SU-DHL-6 (cell line): ENCODE results near the gene PDCD10.
A peak's percentile ranks its signal among the peaks of the same experiment; 100 is the strongest.

ENCODE experiments used
- H2AFZ ChIP-seq: fragments of 200-600 bp; sonication (generic); 2 replicates; pipeline ENCODE4 v1.6.1; 2014; ENCODE audit warnings: low read depth, mild to moderate bottlenecking, moderate library complexity, mixed read lengths, antibody characterized with exemption, low read length; ENCODE audit not compliant: severe bottlenecking
- H3F3A ChIP-seq: fragments of 200-600 bp; shearing (Covaris generic); 2 replicates; pipeline ENCODE4 v1.6.0; 2016; ENCODE audit warnings: antibody characterized with exemption, mild to moderate bottlenecking; ENCODE audit not compliant: insufficient read depth
- H3K27ac ChIP-seq: fragments of 200-600 bp; sonication (generic); 2 replicates; pipeline ENCODE4 v1.5.1; 2016; ENCODE audit warnings: low read depth, mild to moderate bottlenecking, low read length, moderate library complexity, mixed read lengths
- H3K27me3 ChIP-seq: fragments of 200-600 bp; sonication (generic), shearing (Covaris generic); 2 replicates; pipeline ENCODE4 v1.6.0; 2014; ENCODE audit warnings: mild to moderate bottlenecking, low read length
- H3K36me3 ChIP-seq: fragments of 200-600 bp; sonication (generic); 2 replicates; pipeline ENCODE4 v1.6.1; 2014; ENCODE audit warnings: mild to moderate bottlenecking, low read length, mixed read lengths
- H3K4me2 ChIP-seq: fragments of 300-600, 200-600 bp; shearing (Covaris generic), sonication (generic); 2 replicates; pipeline ENCODE4 v1.6.0; 2014; ENCODE audit warnings: low read length, low read depth, mild to moderate bottlenecking; ENCODE audit not compliant: poor library complexity, severe bottlenecking
- H3K4me3 ChIP-seq: fragments of 200-600 bp; sonication (generic); 2 replicates; pipeline ENCODE4 v1.5.1; 2014; ENCODE audit warnings: antibody characterized with exemption, low read length, mild to moderate bottlenecking, mixed read lengths; ENCODE audit not compliant: insufficient read depth, poor library complexity, severe bottlenecking
- H3K79me2 ChIP-seq: fragments of 200-600 bp; sonication (generic); 2 replicates; pipeline ENCODE4 v1.6.1; 2014; ENCODE audit warnings: mild to moderate bottlenecking, low read length, moderate library complexity; ENCODE audit not compliant: insufficient read depth
- H3K9ac ChIP-seq: fragments of 200-600 bp; sonication (generic); 2 replicates; pipeline ENCODE4 v1.7.0; 2014; ENCODE audit warnings: mild to moderate bottlenecking, low read length
- H3K9me2 ChIP-seq: fragments of 200-600 bp; sonication (generic); replicated peaks from 2 replicates; pipeline ENCODE4 v1.6.1; 2014; ENCODE audit warnings: low read length; ENCODE audit not compliant: insufficient read depth
- H3K9me3 ChIP-seq: fragments of 200-600 bp; sonication (generic); 2 replicates; pipeline ENCODE4 v1.6.1; 2014; ENCODE audit warnings: low read length, mixed read lengths; ENCODE audit not compliant: insufficient read depth
- H4K20me1 ChIP-seq: fragments of 200-600 bp; sonication (generic); 2 replicates; pipeline ENCODE4 v1.6.1; 2014; ENCODE audit warnings: low read depth, mild to moderate bottlenecking, antibody characterized with exemption, low read length, moderate library complexity, mixed read lengths
- CTCF ChIP-seq: fragments of 200-600 bp; sonication (generic); IDR thresholded peaks from one replicate; pipeline ENCODE4 v1.5.1; 2017; ENCODE audit warnings: antibody characterized with exemption, mild to moderate bottlenecking, low read length, moderate library complexity; ENCODE audit not compliant: insufficient read depth, poor library complexity, severe bottlenecking
- EZH2phosphoT487 ChIP-seq: fragments of 200-600 bp; sonication (generic), shearing (Covaris generic); conservative IDR thresholded peaks from 2 replicates; pipeline ENCODE4 v1.6.1; 2018; ENCODE audit warnings: mild to moderate bottlenecking, antibody characterized with exemption, low read length, moderate library complexity, mixed read lengths

PDCD10 gene

GRCh38 chr3:167728632-167729323 lies 5.9 kb downstream of the PDCD10 start:
- no peak overlapping the region for H3K4me3 ChIP-seq
- no peak overlapping the region for H3K27ac ChIP-seq
- no peak overlapping the region for H3K9ac ChIP-seq
- H3K27me3 ChIP-seq, result no peaks in the 10 kb centered on the region
- no peaks in the 10 kb centered on the region for H3K36me3 ChIP-seq
- no peaks in the 10 kb centered on the region; the same call in 1 of the 2 replicates for H3F3A ChIP-seq
- H3K4me2 ChIP-seq, result no peak overlapping the region
- no peaks in the 10 kb centered on the region for H3K9me3 ChIP-seq
- H3K9me2 ChIP-seq, result no peaks in the 10 kb centered on the region
- peaks cover 99% of the 10 kb centered on the region for H3K79me2 ChIP-seq
- H2AFZ ChIP-seq, result no peak overlapping the region
- no peak for TF ChIP-seq CTCF
- H4K20me1 ChIP-seq, result peaks cover 39% of the 10 kb centered on the region

- no peaks in the 10 kb centered on the region for H3K9me2 ChIP-seq
- no peaks in the 10 kb centered on the region for H3K27me3 ChIP-seq
- H3K9me3 ChIP-seq, result no peaks in the 10 kb centered on the region
- H3K79me2 ChIP-seq, result peaks cover 99% of the 10 kb centered on the region
- TF ChIP-seq EZH2phosphoT487, result no peak
- TF ChIP-seq CTCF, result no peak
- H3F3A ChIP-seq, result no peaks in the 10 kb centered on the region; the same call in 1 of the 2 replicates
- no peak overlapping the region for H2AFZ ChIP-seq
- no peak overlapping the region for H3K9ac ChIP-seq
- H3K36me3 ChIP-seq, result no peaks in the 10 kb centered on the region
- no peak overlapping the region for H3K27ac ChIP-seq
- H3K4me2 ChIP-seq, result peak overlapping the region; percentile 8
- peaks cover 34% of the 10 kb centered on the region for H4K20me1 ChIP-seq
- H3K4me3 ChIP-seq, result no peak overlapping the region
Observed at GRCh38 chr3:167728176-167728575, 6.5 kb downstream of the PDCD10 start.

- no peaks in the 10 kb centered on the region; the same call in 1 of the 2 replicates for H3F3A ChIP-seq
- TF ChIP-seq EZH2phosphoT487 (no peak), CTCF (no peak)
- H3K27me3 ChIP-seq, result no peaks in the 10 kb centered on the region
- no peak overlapping the region for H3K4me2 ChIP-seq
- no peaks in the 10 kb centered on the region for H3K9me2 ChIP-seq
- peaks cover 24% of the 10 kb centered on the region for H3K36me3 ChIP-seq
- H3K9ac ChIP-seq, result no peak overlapping the region
- no peak overlapping the region for H2AFZ ChIP-seq
- H4K20me1 ChIP-seq, result peaks cover 8% of the 10 kb centered on the region
- H3K27ac ChIP-seq, result no peak overlapping the region
- H3K4me3 ChIP-seq, result no peak overlapping the region
- no peaks in the 10 kb centered on the region for H3K9me3 ChIP-seq
- H3K79me2 ChIP-seq, result peaks cover 82% of the 10 kb centered on the region
Observed at GRCh38 chr3:167723872-167724271, 10.8 kb downstream of the PDCD10 start.
